ENCODE results near the gene LCE5A.

LCE5A gene, protein sequence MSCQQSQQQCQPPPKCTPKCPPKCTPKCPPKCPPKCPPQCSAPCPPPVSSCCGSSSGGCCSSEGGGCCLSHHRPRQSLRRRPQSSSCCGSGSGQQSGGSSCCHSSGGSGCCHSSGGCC

DNA sequence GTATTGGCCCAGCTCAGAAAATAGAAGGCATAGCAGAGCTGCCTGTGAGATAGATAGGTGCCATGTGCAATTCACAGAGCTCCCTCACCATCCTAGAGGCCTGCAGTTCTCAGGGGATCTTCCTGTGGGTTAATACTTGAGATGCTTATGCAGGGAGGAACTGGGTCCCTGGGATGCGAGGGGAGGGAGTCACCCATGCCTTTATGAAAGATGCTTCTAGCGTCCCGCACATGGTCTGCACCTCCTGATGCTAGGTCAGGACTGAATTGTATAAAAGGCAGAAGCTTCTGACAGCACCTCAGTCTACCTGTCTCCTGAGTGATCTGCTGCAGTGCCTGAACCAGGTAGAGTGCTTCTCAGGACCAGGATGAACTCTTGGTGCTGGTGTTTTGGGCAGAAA is at the start of gene LCE5A:
TSS of gene LCE5A (plus strand) at position 301 of the 400 bp plus-strand sequence. CDS start 732 bp downstream, outside the sequence.
- no peak within 1 kb of the TSS for H3K4me3 ChIP-seq (ENCODE audit: low read depth, low read length)

DNA sequence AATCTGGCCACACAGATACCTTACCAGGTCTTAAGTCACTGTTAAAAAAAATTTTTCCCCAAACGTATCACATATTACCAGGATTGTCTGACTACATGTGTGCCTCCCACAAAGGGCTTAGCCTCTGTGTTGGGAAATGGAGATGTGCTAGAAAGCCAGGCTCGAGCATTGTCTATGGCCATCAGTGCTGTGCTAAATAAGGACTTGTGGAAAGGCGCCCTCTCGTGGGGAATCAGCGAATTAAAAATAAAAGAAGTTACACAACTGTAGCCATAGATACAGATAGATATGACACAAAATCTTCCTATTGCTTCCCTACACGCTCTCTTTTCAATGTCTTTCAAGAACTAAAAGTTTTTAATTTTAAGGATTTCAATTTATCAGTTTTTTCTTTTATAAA is 49.1 kb upstream of the LCE5A start:
- peak; percentile 60; the same call in 1 of the 2 replicates for TF ChIP-seq ZNF660 (tag by site-specific recombination; IDR thresholded peaks at IDR 0.05)
- peak; percentile 31 for TF ChIP-seq ZNF654 (tag by site-specific recombination; IDR thresholded peaks at IDR 0.05; ENCODE audit: low read depth)
- TF ChIP-seq ZNF658 (tag by site-specific recombination; IDR thresholded peaks at IDR 0.05), result no peak
- H3K27ac ChIP-seq (ENCODE audit: extremely low read depth, low read depth, low read length), result no peak overlapping the region
- no peaks in the 10 kb centered on the region for H3K36me3 ChIP-seq (ENCODE audit: control insufficient read depth in 2 of 2, insufficient read depth in 1 of 2, low read length in 2 of 2)
- no peaks in the 10 kb centered on the region for H3K9me3 ChIP-seq (ENCODE audit: control insufficient read depth, insufficient read depth, low read depth, low read length)
- no peak overlapping the region for H3K4me3 ChIP-seq (ENCODE audit: low read depth, low read length)
- POLR2A ChIA-PET, result no interaction called here
- no peaks in the 10 kb centered on the region for H3K4me1 ChIP-seq (ENCODE audit: control insufficient read depth, insufficient read depth, low read length)
- CTCF ChIA-PET, result interaction anchor here (0.6 to 1.5 kb wide), 10 partner anchors 13 to 1767 kb away, joined by 3 to 10 read pairs (median 4); no protein-coding TSS in a partner anchor

More for the DNA sequence above, at the start of gene LCE5A:
- Histone ChIP-seq H3K4me1 (ENCODE audit: control insufficient read depth, insufficient read depth, low read length) (no peaks in the 10 kb centered on the region), H3K9me3 (ENCODE audit: control insufficient read depth, insufficient read depth, low read depth, low read length) (no peaks in the 10 kb centered on the region), H3K36me3 (ENCODE audit: control insufficient read depth in 2 of 2, insufficient read depth in 1 of 2, low read length in 2 of 2) (no peaks in the 10 kb centered on the region), H3K27ac (ENCODE audit: extremely low read depth, low read depth, low read length) (no peak within 1 kb of the TSS)
- TF ChIP-seq, protein P1, sequence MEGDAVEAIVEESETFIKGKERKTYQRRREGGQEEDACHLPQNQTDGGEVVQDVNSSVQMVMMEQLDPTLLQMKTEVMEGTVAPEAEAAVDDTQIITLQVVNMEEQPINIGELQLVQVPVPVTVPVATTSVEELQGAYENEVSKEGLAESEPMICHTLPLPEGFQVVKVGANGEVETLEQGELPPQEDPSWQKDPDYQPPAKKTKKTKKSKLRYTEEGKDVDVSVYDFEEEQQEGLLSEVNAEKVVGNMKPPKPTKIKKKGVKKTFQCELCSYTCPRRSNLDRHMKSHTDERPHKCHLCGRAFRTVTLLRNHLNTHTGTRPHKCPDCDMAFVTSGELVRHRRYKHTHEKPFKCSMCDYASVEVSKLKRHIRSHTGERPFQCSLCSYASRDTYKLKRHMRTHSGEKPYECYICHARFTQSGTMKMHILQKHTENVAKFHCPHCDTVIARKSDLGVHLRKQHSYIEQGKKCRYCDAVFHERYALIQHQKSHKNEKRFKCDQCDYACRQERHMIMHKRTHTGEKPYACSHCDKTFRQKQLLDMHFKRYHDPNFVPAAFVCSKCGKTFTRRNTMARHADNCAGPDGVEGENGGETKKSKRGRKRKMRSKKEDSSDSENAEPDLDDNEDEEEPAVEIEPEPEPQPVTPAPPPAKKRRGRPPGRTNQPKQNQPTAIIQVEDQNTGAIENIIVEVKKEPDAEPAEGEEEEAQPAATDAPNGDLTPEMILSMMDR (tag by site-specific recombination; IDR thresholded peaks at IDR 0.05), result no peak
- TF ChIP-seq ZNF48 (tag by site-specific recombination; IDR thresholded peaks at IDR 0.05) (no peak), ZNF600 (tag by site-specific recombination; IDR thresholded peaks at IDR 0.05) (no peak), ZBTB20 (tag by site-specific recombination; IDR thresholded peaks at IDR 0.05) (no peak), ZNF132 (tag by site-specific recombination; IDR thresholded peaks at IDR 0.05; ENCODE audit: borderline replicate concordance) (no peak), FEZF1 (tag by site-specific recombination; IDR thresholded peaks at IDR 0.05) (no peak), ZSCAN16 (tag by site-specific recombination; IDR thresholded peaks at IDR 0.05) (no peak), ZBTB8A (tag by site-specific recombination; IDR thresholded peaks at IDR 0.05) (no peak), ZNF701 (tag by site-specific recombination; IDR thresholded peaks at IDR 0.05) (no peak)
- TF ChIP-seq, protein P2, sequence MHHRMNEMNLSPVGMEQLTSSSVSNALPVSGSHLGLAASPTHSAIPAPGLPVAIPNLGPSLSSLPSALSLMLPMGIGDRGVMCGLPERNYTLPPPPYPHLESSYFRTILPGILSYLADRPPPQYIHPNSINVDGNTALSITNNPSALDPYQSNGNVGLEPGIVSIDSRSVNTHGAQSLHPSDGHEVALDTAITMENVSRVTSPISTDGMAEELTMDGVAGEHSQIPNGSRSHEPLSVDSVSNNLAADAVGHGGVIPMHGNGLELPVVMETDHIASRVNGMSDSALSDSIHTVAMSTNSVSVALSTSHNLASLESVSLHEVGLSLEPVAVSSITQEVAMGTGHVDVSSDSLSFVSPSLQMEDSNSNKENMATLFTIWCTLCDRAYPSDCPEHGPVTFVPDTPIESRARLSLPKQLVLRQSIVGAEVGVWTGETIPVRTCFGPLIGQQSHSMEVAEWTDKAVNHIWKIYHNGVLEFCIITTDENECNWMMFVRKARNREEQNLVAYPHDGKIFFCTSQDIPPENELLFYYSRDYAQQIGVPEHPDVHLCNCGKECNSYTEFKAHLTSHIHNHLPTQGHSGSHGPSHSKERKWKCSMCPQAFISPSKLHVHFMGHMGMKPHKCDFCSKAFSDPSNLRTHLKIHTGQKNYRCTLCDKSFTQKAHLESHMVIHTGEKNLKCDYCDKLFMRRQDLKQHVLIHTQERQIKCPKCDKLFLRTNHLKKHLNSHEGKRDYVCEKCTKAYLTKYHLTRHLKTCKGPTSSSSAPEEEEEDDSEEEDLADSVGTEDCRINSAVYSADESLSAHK (tag by site-specific recombination; IDR thresholded peaks at IDR 0.05), result no peak
- CTCF ChIA-PET, result interaction anchor here (0.6 to 1.2 kb wide), 3 partner anchors 14 to 33 kb away, joined by 3 to 6 read pairs (median 3); no protein-coding TSS in a partner anchor
- POLR2A ChIA-PET, result no interaction called here

DNA sequence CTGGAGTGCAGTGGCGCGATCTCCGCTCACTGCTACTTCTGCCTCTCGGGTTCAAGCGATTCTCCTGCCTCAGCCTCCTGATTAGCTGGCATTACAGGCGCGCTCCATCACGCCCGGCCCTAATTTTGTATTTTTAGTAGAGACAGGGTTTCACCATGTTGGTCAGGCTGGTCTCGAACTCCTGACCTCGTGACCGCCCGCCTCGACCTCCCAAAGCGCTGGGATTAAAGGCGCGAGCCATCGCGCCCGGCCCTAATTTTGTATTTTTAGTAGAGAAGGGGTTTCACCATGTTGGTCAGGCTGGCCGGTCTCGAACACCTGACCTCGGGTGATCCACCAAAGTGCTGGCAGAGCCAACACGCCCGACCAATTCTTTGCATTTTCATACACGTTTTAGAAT is 48.0 kb upstream of the LCE5A start:
- POLR2A ChIA-PET, result no interaction called here
- Histone ChIP-seq H3K36me3 (ENCODE audit: control insufficient read depth in 2 of 2, insufficient read depth in 1 of 2, low read length in 2 of 2) (no peaks in the 10 kb centered on the region), H3K27ac (ENCODE audit: extremely low read depth, low read depth, low read length) (no peak overlapping the region), H3K9me3 (ENCODE audit: control insufficient read depth, insufficient read depth, low read depth, low read length) (no peaks in the 10 kb centered on the region), H3K4me3 (ENCODE audit: low read depth, low read length) (no peak overlapping the region), H3K4me1 (ENCODE audit: control insufficient read depth, insufficient read depth, low read length) (no peaks in the 10 kb centered on the region)
- CTCF ChIA-PET, result interaction anchor here (0.7 to 1.2 kb wide), 5 partner anchors 14 to 320 kb away, joined by 3 to 8 read pairs (median 3); no protein-coding TSS in a partner anchor
- TF ChIP-seq, protein P3, sequence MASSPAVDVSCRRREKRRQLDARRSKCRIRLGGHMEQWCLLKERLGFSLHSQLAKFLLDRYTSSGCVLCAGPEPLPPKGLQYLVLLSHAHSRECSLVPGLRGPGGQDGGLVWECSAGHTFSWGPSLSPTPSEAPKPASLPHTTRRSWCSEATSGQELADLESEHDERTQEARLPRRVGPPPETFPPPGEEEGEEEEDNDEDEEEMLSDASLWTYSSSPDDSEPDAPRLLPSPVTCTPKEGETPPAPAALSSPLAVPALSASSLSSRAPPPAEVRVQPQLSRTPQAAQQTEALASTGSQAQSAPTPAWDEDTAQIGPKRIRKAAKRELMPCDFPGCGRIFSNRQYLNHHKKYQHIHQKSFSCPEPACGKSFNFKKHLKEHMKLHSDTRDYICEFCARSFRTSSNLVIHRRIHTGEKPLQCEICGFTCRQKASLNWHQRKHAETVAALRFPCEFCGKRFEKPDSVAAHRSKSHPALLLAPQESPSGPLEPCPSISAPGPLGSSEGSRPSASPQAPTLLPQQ (tag by site-specific recombination; IDR thresholded peaks at IDR 0.05), result no peak
- TF ChIP-seq, protein P4, sequence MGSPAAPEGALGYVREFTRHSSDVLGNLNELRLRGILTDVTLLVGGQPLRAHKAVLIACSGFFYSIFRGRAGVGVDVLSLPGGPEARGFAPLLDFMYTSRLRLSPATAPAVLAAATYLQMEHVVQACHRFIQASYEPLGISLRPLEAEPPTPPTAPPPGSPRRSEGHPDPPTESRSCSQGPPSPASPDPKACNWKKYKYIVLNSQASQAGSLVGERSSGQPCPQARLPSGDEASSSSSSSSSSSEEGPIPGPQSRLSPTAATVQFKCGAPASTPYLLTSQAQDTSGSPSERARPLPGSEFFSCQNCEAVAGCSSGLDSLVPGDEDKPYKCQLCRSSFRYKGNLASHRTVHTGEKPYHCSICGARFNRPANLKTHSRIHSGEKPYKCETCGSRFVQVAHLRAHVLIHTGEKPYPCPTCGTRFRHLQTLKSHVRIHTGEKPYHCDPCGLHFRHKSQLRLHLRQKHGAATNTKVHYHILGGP (tag by site-specific recombination; IDR thresholded peaks at IDR 0.05), result no peak
- TF ChIP-seq ZNF610 (tag by site-specific recombination; IDR thresholded peaks at IDR 0.05; ENCODE audit: borderline replicate concordance) (no peak), ZNF654 (tag by site-specific recombination; IDR thresholded peaks at IDR 0.05; ENCODE audit: low read depth) (no peak), RBAK (tag by site-specific recombination; IDR thresholded peaks at IDR 0.05) (no peak), ZNF624 (tag by site-specific recombination; IDR thresholded peaks at IDR 0.05) (no peak), ZNF701 (tag by site-specific recombination; IDR thresholded peaks at IDR 0.05) (no peak)
- TF ChIP-seq, protein P5, sequence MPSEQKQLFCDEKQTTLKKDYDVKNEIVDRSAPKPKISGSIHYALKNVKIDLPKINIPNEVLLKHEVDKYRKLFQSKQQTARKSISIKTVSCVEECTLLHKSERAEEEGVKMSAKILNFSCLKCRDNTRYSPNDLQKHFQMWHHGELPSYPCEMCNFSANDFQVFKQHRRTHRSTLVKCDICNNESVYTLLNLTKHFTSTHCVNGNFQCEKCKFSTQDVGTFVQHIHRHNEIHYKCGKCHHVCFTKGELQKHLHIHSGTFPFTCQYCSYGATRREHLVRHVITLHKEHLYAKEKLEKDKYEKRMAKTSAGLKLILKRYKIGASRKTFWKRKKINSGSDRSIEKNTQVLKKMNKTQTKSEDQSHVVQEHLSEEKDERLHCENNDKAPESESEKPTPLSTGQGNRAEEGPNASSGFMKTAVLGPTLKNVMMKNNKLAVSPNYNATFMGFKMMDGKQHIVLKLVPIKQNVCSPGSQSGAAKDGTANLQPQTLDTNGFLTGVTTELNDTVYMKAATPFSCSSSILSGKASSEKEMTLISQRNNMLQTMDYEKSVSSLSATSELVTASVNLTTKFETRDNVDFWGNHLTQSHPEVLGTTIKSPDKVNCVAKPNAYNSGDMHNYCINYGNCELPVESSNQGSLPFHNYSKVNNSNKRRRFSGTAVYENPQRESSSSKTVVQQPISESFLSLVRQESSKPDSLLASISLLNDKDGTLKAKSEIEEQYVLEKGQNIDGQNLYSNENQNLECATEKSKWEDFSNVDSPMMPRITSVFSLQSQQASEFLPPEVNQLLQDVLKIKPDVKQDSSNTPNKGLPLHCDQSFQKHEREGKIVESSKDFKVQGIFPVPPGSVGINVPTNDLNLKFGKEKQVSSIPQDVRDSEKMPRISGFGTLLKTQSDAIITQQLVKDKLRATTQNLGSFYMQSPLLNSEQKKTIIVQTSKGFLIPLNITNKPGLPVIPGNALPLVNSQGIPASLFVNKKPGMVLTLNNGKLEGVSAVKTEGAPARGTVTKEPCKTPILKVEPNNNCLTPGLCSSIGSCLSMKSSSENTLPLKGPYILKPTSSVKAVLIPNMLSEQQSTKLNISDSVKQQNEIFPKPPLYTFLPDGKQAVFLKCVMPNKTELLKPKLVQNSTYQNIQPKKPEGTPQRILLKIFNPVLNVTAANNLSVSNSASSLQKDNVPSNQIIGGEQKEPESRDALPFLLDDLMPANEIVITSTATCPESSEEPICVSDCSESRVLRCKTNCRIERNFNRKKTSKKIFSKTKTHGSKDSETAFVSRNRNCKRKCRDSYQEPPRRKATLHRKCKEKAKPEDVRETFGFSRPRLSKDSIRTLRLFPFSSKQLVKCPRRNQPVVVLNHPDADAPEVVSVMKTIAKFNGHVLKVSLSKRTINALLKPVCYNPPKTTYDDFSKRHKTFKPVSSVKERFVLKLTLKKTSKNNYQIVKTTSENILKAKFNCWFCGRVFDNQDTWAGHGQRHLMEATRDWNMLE (tag by site-specific recombination; conservative IDR thresholded peaks at IDR 0.05; ENCODE audit: low read depth), result no peak
